HTERT RPE-1 (cell line): Measurements from ENCODE around the gene SCIN.
"Not testable (repeated sequence)": the region's sequence is repeated elsewhere in the genome, so short reads cannot be mapped to it uniquely, and the experiment has no call there.

Experiments used
- in situ Hi-C: fragments of 300-500 bp; cut with MboI; formaldehyde crosslinking; loops from 4 replicates; pipeline ENCODE4 v1.14.3; 2020; ENCODE audit warnings: low sequenced_read_pairs

SCIN gene

GRCh38 chr7:12646139-12646538 lies 75.6 kb downstream of the SCIN start:
- in situ Hi-C loops: no loop called here

GRCh38 chr7:12647364-12648219 lies 77.1 kb downstream of the SCIN start:
- in situ Hi-C loops: no loop called here

GRCh38 chr7:12648704-12649261 lies 78.3 kb downstream of the SCIN start:
- in situ Hi-C loops: no loop called here

GRCh38 chr7:12649348-12649747 lies 78.8 kb downstream of the SCIN start:
- in situ Hi-C loops: no loop called here

- in situ Hi-C loops: no loop called here
These were observed 79.6 kb downstream of the SCIN start for GRCh38 chr7:12650080-12650479.

- in situ Hi-C loops: no loop called here
These were observed 82.6 kb downstream of the SCIN start for GRCh38 chr7:12653110-12653509.

- in situ Hi-C loops: no loop called here
These were observed 83.0 kb downstream of the SCIN start for GRCh38 chr7:12653518-12653917.

GRCh38 chr7:12655161-12655560 lies 84.6 kb downstream of the SCIN start:
- in situ Hi-C loops: no loop called here

GRCh38 chr7:12660423-12660822 lies 89.9 kb downstream of the SCIN start:
- in situ Hi-C loops: not testable (repeated sequence)

- in situ Hi-C loops: not testable (repeated sequence)
These were observed 90.5 kb downstream of the SCIN start for GRCh38 chr7:12660986-12661385.

- in situ Hi-C loops: no loop called here
These were observed 91.1 kb downstream of the SCIN start for GRCh38 chr7:12661581-12661980.

- in situ Hi-C loops: no loop called here
These were observed 99.6 kb downstream of the SCIN start for GRCh38 chr7:12670000-12670729.

GRCh38 chr7:12670743-12671520 lies 100.4 kb downstream of the SCIN start:
- in situ Hi-C loops: no loop called here

GRCh38 chr7:12673436-12673835 lies 102.9 kb downstream of the SCIN start:
- in situ Hi-C loops: not testable (repeated sequence)

- in situ Hi-C loops: no loop called here
These were observed 103.5 kb downstream of the SCIN start for GRCh38 chr7:12674053-12674452.

GRCh38 chr7:12674861-12675260 lies 104.3 kb downstream of the SCIN start:
- in situ Hi-C loops: no loop called here

GRCh38 chr7:12683678-12684585 lies 113.4 kb downstream of the SCIN start:
- in situ Hi-C loops: no loop called here

- in situ Hi-C loops: no loop called here
These were observed 114.2 kb downstream of the SCIN start for GRCh38 chr7:12684733-12685132.

GRCh38 chr7:12685550-12685949 lies 115.0 kb downstream of the SCIN start:
- in situ Hi-C loops: no loop called here
